Activated CD4-positive, alpha-beta T cell treated with anti-CD3 and anti-CD28 coated beads, Interleukin-10, Interleukin-2, amounts not matched to agents 100 ng/mL and 50 ng/mL, durations not matched to agents 16 hours and 8 hours (primary cell): ENCODE data around the gene ATF6.
"Not testable (repeated sequence)": the region's sequence is repeated elsewhere in the genome, so short reads cannot be mapped to it uniquely, and the experiment has no call there.

Source experiments
- DNase-seq: peaks from one replicate; pipeline ENCODE4 v3.0.0-alpha.2; 2020

ATF6 gene

DNA sequence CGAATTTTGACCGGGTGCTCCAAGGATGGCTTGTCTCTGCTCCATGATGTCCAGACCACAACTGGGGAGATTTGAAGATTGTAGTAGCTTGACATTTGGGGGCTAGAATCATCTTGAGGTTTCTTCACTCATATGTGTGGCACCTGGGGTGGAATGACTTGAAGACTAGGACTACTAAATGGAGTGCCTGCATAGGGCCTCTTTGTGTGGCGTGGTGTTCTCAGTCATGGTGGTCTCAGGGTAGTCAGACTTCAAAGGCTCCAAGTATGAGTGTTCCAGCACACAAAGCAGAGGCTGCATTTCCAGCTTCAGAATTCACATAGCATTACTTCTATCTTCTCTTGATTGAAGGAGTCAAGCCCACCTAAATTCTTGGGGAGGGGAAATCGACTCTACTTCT lies 16.8 kb downstream of the ATF6 start:
- no peak for DNase-seq

DNA sequence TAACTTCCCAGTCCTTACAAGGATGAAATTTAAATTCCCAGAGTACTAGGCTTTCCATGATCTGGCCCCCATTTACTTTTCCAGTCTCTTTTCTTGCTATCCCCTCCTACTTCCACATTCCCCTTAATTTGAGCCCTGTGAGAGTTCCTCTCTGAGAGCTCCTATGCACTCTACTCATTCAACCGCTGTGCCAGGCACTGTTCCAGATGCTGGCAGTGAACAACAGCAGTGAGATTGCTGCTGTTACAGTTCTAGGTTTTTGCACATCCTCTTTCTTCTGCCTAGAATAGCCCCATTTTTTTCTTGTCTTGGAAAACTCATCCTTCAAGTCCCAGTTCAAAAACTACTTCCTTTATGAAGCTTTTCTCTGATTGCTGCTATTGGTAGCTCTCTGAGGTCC lies 18.8 kb downstream of the ATF6 start:
- DNase-seq = no peak

DNA sequence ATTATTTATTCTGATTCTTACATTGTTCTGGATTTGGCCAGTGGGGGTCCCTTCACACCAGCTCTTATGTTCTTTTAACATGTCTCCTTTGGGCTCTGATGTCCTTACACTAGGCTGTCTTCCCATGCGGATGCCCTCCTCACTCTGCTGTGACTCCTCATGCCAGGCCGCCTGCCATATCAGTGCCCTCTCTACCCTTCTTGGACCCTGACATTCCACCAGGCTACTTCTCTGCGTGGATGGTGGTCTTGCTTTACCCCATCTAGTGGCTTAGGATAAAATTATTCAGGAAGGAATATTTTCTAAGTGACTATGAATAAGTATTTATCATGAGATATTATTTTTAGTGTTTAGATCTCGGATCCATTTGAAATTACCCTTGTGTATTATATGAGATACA lies 21.2 kb downstream of the ATF6 start:
- no peak for DNase-seq

DNA sequence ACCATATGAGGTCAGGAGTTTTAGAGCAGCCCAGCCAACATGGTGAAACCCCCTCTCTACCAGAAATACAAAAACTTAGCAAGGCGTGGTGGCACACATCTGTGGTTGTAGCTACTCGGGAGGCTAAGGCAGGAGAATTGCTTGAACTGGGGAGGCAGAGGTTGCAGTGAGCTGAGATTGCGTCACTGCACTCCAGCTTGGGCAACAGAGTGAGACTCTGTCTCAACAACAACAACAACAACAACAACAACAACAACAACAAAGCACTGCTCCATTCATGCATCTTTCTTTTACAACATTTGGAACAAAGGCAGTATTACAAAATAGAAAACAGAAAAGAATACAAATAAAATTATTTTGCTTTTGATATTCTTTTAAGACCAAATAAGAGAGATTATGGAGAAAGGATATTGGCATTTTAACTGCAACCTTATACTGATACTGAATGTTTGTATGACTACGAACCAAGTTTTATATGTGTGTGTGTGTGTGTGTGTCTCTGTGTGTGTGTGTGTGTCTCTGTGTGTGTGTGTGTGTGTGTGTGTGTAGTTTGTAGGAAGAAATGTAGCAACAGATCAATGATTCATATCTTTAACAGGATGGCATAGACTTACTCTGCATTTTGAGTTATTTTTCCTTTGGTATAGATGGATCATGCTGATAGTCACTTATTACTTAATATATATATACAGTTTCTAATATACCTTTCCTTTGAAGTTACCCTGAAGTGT lies 24.6 kb downstream of the ATF6 start:
- DNase-seq = peak; percentile 14

GRCh38 chr1:161791904-161792655 lies 26.0 kb downstream of the ATF6 start:
- DNase-seq = peak; percentile 37

- peak; percentile 85 for DNase-seq
These were observed 26.6 kb downstream of the ATF6 start for GRCh38 chr1:161792740-161793139.

GRCh38 chr1:161799792-161800191 lies 33.7 kb downstream of the ATF6 start:
- DNase-seq = no peak

GRCh38 chr1:161801955-161802354 lies 35.8 kb downstream of the ATF6 start:
- DNase-seq = no peak

DNA sequence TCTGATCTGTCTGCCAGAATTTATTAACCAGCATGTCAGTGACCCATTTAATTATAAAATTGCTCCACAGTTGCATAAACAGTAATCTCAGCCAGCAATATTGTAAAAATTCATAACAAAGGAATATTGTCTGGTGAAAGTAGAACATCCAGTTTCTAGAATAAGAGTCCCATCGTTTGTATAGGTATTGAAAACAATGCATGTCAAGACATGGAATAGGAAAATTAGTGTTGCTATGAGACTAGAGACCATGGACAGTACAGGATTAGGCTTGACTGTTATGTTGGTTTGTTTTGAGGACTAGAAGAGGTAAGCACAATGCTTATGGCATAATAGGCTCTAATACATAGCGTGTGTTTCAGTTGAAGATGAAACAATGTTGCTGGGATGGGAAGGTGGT lies 37.1 kb downstream of the ATF6 start:
- DNase-seq = no peak

DNA sequence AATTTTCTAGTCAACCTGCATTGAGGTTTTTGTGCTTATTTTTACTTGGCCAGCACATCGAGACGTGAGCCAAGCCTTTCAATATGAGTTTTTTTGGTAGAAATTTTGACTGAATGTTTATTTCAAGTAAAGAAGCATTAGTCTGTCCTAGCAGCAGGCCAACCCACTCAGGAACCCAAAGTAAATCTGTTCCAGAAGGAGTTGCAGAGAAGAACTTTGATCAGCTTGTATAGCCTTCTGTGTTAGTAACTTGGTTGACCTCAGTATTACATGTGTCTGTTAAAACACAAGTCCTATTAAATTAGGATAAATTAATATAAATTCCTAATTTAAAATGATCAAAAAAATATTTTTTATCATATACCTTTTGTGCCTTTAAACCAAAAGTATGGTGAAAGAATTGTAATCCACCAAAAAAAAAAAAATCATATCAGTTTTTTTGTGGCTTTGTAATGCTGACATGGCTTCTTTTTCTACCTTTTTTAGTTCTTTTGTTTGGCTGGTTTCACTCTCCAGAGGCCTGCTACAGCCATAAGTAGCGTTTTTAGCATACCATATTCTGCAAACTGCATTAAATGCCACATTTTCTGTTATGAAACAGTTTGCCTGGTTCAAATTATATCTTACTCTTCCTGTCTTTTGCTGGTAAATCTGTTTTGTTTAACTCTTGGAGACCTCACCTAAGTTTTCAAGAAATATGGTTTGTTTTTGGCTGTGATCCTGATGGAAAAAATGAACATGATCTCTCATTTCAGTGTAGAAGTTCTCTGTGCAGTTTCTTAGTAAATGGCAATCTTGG lies 39.5 kb downstream of the ATF6 start:
- peak; percentile 16 for DNase-seq

DNA sequence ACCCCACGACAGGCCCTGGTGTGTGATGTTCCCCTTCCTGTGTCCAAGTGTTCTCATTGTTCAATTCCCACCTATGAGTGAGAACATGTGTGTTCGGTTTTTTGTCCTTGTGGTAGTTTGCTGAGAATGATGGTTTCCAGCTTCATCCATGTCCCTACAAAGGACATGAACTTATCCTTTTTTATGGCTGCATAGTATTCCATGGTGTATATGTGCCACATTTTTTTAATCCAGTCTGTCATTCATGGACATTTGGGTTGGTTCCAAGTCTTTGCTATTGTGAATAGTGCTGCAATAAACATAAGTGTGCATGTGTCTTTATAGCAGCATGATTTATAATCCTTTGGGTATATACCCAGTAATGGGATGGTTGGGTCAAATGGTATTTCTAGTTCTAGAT lies 43.1 kb downstream of the ATF6 start:
- not testable (repeated sequence) for DNase-seq

DNA sequence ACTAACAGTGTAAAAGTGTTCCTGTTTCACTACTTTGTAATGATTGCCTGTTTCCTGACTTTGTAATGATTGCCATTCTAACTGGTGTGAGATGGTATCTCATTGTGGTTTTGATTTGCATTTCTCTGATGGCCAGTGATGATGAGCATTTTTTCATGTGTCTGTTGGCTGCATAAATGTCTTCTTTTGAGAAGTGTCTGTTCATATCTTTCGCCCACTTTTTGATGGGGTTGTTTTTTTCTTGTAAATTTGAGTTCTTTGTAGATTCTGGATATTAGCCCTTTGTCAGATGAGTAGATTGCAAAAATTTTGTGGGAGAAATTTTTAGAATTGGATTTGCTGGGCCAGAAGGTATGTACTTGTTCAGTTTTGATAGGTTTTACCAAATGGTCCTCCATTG lies 43.5 kb downstream of the ATF6 start:
- DNase-seq = not testable (repeated sequence)

GRCh38 chr1:161810780-161811179 lies 44.7 kb downstream of the ATF6 start:
- no peak for DNase-seq

- DNase-seq = no peak
These were observed 50.1 kb downstream of the ATF6 start for GRCh38 chr1:161816201-161816600.

- DNase-seq = no peak
These were observed 51.1 kb downstream of the ATF6 start for GRCh38 chr1:161817176-161817730.

- DNase-seq = no peak
These were observed 54.8 kb downstream of the ATF6 start for GRCh38 chr1:161820914-161821313.

- DNase-seq = no peak
These were observed 58.5 kb downstream of the ATF6 start for GRCh38 chr1:161824618-161825017.

DNA sequence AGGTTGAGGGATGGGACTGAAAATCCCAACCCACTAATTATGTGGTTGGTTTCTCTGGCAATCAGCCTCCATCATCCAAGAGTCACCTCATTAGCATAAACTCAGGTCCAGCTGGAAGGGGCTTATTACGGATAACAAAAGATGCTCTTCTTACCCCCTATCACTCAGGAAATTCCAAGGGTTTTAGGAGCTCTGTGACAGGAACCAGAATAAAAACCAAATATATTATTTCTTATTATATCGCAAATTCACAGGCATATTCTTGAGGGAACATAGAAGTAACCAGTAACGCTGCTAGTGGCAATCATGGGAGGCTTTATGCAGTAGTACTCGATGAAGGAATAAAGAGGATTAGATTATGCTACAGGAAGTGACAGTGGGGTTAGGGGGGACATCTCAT lies 59.7 kb downstream of the ATF6 start:
- no peak for DNase-seq

GRCh38 chr1:161826478-161826877 lies 60.4 kb downstream of the ATF6 start:
- DNase-seq = no peak

DNA sequence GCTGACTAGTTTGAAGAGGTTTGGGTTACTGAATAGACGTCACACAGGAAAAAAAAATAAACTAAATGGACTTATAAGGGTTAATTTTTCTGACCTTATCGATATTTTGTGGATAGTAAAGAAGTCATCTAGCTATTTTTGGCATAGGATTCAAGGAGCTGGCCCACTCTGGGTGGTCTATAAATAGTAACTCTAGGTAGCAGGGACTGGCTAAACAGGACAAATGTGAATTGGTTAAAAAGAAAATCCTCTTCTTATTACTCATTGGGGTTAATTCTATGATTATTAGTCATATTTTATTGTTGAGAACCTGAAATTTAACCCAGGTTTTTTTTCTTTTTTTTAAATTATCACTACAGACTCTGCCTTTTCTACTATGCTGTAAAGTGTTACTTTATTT lies 61.7 kb downstream of the ATF6 start:
- DNase-seq = no peak

GRCh38 chr1:161832299-161832907 lies 66.3 kb downstream of the ATF6 start:
- not testable (repeated sequence) for DNase-seq

DNA sequence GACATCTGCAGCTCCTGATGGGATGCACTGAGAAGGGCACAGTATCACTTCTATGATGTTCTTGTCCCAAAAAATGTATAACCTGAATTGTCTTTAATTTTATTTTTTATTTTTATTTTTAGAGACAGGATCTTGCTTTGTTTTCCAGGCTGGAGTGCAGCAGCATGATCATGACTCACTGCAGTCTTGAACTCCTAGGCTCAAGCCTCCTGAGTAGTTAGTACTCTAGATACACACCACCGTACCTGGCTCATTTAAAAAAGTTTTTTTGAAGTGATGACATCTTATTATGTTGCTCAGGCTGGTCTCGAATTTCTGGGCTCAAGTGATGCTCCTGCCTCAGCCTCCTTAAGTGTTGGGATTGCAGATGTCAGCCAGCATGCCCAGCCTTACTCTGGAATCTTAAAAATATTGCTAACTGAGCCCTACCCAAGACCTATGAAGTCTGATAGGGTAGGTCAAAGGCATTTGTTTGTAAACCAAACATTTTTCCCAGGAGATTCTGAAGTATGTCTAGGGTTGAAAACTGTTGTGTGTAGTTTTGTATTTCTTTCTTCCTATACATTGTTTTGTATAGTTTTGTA lies 68.9 kb downstream of the ATF6 start:
- no peak for DNase-seq

DNA sequence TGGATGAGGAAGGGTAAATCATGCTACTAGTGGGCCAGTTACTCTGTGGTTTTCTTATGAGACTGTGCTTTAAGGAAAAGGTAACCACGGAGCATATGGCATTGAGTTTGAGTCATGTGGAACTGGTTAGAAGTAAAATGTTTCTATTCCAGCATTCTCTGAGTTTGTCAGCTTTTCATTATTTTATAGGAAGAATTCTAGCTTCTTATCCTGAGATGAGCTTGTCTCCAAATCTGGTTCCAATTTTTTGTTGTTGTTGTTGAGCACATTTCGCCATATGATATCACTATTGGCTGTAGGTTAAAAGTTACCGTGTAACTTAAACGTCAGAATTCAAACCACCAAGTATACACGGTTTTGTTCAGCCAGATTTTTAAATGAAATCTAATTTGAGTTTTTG lies 69.9 kb downstream of the ATF6 start:
- no peak for DNase-seq
